Suppressor macrophage treated with lipopolysaccharide for 1 hour (primary cell): ENCODE data around the gene PRKCA.
A peak's percentile ranks its signal among the peaks of the same experiment; 100 is the strongest.

ENCODE experiments used
- DNase-seq, 3 donors: peaks; one replicate each; pipeline ENCODE4 v3.0.0-alpha.2; 2020 to 2022

Gene PRKCA

GRCh38 chr17:66492561-66493005, 190.2 kb downstream of the PRKCA start:
- DNase-seq, result no peak

- DNase-seq, result peak; percentile 40 to 70 (median 62)
Measured at GRCh38 chr17:66493283-66494019, 191.0 kb downstream of the PRKCA start.

GRCh38 chr17:66494023-66494803, 191.8 kb downstream of the PRKCA start:
- peak; percentile 79 to 89 (median 84) for DNase-seq

GRCh38 chr17:66495035-66495434, 192.6 kb downstream of the PRKCA start:
- DNase-seq, result no peak

GRCh38 chr17:66496306-66496705, 193.9 kb downstream of the PRKCA start:
- DNase-seq, result no peak

- no peak for DNase-seq
Measured at GRCh38 chr17:66498580-66498979, 196.2 kb downstream of the PRKCA start.

- no peak for DNase-seq
Measured at GRCh38 chr17:66506641-66507040, 204.2 kb downstream of the PRKCA start.

- peak in 2 of 3 donors; percentile 20 to 42 for DNase-seq
Measured at GRCh38 chr17:66507103-66507923, 204.9 kb downstream of the PRKCA start.

GRCh38 chr17:66507982-66508760, 205.8 kb downstream of the PRKCA start:
- no peak for DNase-seq

GRCh38 chr17:66508896-66509844, 206.8 kb downstream of the PRKCA start:
- DNase-seq, result peak; percentile 19 to 33 (median 22)

GRCh38 chr17:66509926-66510325, 207.5 kb downstream of the PRKCA start:
- no peak for DNase-seq

- DNase-seq, result no peak
Measured at GRCh38 chr17:66511135-66511534, 208.7 kb downstream of the PRKCA start.

GRCh38 chr17:66514227-66514806, 211.9 kb downstream of the PRKCA start:
- DNase-seq, result no peak

GRCh38 chr17:66515974-66516373, 213.6 kb downstream of the PRKCA start:
- no peak for DNase-seq

- no peak for DNase-seq
Measured at GRCh38 chr17:66517336-66518009, 215.1 kb downstream of the PRKCA start.

GRCh38 chr17:66518108-66518507, 215.7 kb downstream of the PRKCA start:
- DNase-seq, result no peak

GRCh38 chr17:66518677-66519076, 216.3 kb downstream of the PRKCA start:
- DNase-seq, result no peak

GRCh38 chr17:66519154-66519553, 216.7 kb downstream of the PRKCA start:
- DNase-seq, result no peak

GRCh38 chr17:66520999-66521398, 218.6 kb downstream of the PRKCA start:
- no peak for DNase-seq

GRCh38 chr17:66522591-66523272, 220.3 kb downstream of the PRKCA start:
- DNase-seq, result no peak
